GM21390 (cell line): Measurements from ENCODE around the gene THOC6.
"Not testable (repeated sequence)": the region's sequence is repeated elsewhere in the genome, so short reads cannot be mapped to it uniquely, and the experiment has no call there.

Experiments used
- ATAC-seq: cut with Tn5 transposase; IDR thresholded peaks from one replicate; pipeline ENCODE4 v1.9.1; 2021; ENCODE audit not compliant: unreplicated experiment

Gene THOC6

DNA sequence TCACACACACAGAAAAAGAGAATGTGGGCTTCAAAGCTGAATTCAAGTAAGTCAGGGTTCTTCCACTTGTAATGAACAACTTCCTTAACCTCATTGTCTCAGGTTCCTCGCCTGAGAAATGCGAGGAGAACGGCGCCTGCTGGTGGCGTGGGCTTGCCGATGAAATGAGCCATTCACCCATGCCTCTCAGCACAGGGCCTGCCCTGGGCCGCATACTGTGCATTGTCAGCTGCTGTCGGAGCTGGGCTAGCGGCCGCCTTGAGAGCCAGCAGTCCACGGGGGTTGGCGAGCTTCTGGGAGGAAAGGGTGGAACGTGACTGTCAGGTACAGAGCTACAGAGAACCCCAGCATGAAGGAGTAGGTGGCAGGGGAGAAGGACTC, 29.5 kb downstream of the THOC6 start:
- ATAC-seq: not testable (repeated sequence)

DNA sequence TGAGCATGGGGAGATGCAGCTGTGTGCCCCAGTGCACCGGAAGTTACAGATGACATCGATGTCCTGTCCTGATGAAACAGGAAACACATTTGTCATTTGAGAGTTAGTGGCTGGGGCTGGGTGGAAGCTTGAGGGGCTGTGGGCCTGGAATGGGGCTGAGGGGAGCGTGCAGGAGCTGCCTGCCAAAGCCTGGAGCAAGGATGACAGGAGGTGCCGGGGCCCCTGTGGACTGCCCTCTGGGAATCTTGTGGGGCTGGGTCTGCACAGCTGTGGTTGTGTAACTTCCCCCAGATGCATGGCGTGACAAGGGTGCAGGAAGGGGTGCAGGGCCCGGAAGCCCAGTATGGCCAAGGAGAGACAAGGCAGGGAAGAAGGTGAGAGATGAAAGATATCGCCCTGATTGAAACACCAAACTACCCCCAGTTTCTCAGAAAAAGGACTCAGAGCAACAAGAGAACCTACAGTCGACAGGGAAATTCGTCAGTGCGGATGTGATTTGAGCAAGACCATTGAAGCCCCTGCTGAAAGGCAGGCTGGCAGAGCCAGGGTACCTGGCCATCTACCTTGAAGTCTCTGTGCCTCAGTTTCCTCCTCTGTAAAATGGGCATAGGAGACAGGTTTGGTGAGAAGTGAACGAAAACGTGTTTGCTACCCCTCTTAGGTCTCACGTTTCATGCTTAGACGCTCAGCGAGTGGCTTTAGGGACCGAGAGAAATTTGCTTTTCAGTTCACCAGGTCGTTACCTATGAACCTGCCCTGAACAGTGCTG, 31.3 kb downstream of the THOC6 start:
- no peak for ATAC-seq

DNA sequence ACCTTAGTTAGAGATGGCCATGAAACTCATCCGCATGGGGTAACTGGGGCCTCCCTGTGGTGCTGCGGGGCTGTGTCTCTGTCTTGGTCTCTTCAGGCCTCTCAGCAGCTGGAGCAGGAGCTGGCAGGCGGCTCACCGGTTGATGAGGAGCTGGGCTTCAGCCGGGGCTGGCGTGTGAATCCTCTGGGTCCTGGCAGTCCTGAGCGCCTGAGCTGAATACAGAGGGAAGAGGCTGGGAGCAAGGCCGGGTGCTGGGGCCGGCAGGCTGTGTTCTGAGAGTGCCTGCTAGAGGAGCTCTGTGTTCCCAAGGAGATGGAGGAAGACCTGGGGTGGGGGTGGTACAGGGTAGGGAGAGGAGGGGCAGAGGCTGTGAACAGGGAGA, 31.9 kb downstream of the THOC6 start:
- ATAC-seq: not testable (repeated sequence)

DNA sequence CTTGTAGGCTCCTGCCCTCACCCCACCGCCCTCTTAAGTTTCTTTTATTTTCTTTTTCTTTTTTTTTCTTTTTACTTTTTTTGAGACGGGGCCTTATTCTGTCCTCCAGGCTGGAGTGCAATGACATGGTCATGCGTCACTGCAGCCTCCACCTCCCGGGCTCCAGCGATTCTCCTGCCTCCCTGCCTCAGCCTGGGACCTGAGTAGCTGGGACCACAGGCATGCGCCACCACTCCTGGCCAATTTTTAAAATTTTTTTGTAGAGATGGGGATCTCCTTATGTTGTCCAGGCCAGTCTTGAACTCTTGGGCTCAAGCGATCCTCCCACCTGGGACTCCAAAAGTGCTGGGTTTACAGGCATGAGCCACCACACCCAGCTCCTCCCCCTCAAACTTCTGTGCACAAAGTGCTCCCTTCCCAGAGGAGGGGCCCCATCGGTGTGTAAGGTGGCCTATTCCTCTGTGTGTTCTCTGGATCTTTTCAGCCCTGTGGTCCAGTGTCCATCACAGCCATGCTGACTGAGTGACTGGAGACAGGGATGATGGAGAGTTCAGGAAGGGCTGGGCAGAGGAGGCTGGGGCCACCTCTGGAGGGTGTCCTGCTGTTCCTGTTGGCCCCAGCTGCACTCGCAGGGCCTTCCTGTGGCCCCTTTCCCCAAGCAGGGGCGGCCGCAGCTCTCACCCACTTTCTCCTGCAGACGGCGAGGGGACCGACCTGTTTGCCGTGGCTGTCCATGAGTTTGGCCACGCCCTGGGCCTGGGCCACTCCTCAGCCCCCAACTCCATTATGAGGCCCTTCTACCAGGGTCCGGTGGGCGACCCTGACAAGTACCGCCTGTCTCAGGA, 32.7 kb downstream of the THOC6 start:
- no peak for ATAC-seq

DNA sequence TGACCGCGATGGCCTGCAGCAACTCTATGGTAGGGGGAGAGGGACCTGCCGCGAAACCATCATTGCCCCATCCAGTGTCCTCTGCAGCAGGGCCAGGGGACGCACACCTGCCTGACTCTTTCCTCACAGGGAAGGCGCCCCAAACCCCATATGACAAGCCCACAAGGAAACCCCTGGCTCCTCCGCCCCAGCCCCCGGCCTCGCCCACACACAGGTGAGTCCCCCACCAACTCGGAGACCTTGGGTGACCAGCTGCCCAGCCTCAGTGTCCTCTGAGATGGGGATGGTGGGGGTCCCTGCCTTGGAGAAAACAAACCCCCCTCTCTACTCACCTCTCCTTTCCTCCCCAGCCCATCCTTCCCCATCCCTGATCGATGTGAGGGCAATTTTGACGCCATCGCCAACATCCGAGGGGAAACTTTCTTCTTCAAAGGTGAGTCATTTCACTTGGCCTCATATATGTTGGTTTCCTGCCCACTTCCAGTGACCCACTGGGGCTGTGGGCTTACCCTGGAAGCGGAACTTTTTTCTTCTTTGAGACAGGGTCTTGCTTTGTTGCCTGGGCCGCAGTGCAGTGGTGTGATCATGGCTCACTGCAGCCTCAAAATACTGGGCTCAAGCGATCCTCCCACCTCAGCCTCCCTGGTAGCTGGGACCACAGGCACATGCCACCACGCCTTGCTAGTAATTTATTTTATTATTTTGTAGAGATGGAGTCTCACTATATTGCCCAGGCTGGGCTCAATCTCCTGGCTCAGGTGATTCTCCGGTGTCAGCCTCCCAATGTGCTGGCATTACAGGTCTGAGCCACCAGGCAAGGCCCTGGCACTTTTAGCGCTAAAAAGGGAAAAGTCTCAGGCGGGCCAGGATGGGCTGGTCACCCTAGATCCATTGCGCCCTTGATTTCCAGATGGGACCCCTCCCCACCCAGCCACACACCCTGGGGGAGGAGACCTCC, 33.6 kb downstream of the THOC6 start:
- ATAC-seq: no peak

DNA sequence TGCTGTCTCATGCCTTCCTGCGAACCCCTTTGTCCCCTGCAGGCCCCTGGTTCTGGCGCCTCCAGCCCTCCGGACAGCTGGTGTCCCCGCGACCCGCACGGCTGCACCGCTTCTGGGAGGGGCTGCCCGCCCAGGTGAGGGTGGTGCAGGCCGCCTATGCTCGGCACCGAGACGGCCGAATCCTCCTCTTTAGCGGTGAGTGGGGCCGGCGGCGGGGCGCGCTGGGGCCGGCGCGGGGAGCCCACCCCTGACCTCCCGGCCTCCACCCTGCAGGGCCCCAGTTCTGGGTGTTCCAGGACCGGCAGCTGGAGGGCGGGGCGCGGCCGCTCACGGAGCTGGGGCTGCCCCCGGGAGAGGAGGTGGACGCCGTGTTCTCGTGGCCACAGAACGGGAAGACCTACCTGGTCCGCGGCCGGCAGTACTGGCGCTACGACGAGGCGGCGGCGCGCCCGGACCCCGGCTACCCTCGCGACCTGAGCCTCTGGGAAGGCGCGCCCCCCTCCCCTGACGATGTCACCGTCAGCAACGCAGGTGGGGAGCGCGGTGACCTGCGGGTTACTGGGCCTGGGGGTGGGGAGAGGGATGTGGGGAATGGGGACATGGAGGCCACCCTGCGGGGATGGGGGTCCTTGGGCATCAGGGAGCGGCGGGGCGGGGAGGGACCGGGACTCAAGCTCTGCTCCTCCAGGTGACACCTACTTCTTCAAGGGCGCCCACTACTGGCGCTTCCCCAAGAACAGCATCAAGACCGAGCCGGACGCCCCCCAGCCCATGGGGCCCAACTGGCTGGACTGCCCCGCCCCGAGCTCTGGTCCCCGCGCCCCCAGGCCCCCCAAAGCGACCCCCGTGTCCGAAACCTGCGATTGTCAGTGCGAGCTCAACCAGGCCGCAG, 34.5 kb downstream of the THOC6 start:
- no peak for ATAC-seq

DNA sequence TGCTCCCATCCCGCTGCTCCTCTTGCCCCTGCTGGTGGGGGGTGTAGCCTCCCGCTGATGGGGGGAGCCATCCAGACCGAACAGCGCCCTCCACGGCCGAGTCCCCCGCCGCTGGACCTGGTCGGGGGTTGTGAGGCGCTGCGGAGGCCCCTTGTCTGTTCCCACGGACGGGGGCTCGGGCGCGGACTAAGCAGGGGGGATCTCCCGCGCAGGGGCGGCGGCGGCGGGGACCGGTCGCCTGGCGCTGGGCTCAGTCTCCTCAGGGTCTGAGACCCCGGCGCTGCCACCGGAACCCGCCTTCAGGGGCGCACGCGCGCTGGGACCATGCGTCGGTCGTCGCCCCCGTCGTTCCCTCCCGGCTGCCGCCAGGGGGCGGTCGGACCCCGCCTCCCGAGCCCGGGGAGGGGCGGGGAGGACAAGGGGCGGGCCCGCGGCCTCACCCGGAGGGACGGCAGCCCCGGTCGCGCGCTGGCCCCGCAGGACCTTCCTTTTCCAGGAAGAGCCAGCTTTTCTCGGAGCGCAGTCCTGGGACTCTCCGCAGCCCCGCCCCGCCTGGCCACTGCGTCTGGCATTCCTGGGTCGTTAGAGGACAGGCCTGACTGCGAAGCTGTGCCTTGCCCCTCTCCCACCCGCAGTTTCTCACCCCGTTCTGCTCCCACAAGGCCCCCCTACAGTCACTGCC, 35.3 kb downstream of the THOC6 start:
- peak; percentile 71 for ATAC-seq

DNA sequence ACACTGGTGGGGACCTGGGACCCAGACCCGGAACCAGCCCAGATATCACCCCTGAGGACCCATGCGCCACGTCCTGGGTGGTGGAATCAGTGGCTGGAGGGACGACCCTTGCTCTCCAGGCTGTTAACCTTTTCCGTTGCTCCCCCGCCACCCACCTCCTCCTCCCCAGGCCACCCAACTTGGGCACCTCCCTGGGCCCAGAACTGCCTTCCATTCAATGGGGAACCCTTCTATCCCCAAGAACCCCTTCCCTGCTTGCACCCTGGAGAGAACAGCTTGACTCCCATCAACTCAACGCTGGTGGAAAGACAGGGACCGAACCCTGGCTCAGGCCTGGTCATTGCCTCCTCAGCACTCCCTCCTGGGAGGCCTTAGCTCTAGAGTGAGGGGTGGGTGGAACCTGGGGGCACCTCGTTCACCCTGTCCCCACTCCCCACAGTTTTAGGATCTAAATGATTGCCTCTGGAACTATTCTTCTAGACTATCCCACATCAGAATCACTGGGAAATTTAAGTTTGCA, 35.9 kb downstream of the THOC6 start:
- ATAC-seq: no peak

DNA sequence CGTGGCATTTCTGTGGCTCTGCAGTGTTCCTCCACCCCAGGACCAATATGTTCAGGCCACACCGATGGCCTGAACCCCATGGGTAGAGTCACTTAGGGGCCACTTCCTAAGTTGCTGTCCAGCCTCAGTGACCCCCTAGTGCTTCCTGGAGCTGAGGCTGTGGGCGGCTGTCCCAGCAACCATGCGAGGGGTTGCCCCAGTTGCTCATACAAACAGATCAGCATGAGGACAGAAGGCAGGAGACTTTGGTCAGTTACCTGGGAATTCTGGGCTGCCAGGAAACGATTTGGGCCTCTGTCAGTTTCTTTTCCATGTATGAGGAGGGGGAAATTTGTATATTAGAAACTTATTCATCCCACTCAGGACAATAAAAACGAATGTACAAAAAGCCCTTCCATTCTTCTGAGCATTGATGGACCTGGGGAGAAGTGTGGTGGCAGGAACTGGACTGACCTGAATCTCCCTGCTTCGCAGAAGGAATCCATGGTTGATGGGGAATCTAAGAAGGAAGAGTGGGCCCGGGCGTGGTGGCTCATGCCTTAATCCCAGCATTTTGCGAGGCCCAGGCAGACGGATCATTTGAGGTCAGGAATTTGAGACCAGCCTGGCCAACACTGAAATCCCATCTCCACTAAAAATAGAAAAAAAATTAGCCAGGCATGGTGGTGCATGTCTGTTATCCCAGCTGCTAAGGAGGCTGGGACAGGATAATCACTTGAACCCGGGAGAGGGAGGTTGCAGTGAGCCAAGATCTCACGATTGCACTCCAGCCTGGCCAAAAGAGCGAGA, 36.7 kb downstream of the THOC6 start:
- no peak for ATAC-seq

DNA sequence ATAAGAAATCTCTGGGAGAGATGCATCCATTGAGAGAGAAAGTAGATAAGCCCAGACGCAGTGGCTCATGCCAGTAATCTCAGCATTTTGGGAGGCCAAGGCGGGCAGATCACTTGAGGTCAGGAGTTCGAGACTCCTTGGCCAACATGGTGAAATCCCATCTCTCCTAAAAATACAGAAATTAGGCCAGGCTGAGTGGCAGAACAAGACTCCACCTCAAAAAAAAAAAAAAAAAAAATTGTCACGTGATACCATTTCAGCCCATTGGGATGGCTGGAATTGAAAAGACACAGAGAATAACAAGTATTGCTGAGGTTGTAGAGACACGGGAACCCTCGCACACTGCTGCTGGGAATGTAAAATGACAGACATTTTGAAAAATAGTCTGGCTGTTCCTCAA, 38.7 kb downstream of the THOC6 start:
- no peak for ATAC-seq

DNA sequence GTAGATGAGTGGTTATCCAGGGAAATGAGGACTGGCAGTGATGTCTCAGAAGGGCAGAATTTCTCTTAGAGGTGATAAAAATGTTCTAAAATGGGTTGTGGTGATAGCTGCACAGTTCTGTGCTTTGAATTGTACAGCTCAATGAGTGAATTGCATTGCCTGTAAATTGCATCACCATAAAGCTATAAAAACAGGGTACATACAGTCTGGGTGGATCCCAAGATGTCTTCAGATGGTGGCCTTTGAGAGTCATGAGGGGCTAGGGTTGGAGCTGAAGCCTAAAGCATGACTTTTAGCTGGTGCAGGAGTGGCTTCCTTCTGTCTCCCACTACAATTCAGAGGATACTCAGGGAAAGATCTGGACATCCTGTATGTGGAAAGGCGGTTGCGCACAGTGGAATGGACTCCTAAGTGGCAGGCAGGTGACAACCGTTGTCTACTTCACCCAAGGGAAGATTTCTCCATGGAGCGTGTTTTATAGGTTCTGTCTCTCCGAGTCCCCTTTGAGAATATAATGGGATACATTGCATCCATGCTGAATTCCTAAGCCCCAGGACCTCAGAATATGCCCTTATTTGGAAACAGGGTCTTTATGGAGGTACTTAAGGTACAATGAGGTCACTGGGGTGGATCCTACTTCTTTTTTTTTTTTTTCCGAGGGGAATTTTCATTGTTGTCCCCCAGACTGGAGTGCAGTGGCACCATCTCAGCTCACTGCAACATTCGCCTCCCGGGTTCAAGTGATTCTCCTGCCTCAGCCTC, 40.0 kb downstream of the THOC6 start:
- ATAC-seq: no peak

DNA sequence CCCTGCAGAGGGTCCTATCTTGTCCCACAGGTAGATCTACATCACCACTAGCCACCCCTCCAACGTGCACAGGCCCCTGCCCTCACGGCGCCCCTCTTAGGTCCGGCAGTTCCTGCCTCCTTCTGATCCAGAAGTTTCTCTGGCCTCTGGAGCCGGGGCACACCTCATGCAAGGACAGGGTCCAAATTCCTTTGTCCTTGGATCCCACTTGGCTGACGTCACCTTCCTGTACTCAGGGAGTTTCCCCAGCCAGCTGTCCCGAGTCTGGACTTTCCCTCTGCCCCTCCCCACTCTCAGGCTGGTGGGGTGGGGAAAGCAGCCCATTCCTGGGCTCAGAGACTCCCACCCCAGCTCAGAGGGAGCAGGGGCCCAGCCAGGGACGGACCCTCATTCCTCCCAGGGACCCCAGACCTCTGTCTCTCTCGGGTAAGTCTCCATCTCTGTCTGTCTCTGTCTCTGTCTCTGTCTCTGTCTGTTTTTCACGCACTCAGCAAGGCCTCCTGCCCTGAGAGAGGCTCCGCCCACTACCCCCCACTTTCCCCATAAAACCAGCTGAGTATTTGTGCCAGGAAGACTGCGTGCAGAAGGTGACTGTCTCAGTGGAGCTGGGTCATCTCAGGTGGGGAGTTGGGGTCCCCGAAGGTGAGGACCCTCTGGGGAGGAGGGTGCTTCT, 41.4 kb downstream of the THOC6 start, which contains the start of gene IL32:
IL32 (plus strand) TSS at position 572 of the 673 bp plus-strand sequence. CDS start 172 bp downstream, outside the sequence.
- no peak for ATAC-seq

DNA sequence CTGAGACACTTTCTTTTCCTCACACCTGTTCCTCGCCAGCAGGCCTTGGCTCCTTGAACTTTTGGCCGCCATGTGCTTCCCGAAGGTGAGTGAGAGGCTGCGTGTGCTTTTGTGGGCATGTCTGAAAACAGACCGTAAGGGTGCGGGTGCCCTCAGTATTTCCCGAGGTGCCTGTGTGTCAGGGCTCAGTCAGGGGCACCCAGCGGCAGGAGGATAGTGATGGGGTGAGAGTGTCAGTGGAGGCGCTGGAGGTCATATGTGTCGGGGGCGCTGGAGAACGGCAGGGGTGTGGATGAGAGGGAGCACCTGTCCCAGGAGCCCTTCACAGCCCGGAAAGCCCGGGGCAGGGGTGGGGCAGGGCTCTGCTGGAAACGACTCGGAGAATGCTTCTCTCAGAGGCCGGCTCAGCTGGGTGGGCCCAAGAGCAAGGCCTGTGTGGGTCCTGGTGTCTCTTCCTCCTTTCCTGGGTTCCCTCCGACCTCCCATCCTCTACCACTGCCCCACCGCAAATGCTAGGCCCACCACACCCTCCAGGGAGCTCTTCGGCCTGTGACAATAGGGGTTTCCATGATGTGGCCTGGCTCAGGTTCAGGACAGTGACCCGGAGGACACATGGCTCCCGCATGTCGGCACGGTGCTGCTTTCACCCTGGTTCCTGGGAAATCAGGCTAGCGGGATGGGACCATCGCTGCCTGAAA, 42.1 kb downstream of the THOC6 start:
- no peak for ATAC-seq

DNA sequence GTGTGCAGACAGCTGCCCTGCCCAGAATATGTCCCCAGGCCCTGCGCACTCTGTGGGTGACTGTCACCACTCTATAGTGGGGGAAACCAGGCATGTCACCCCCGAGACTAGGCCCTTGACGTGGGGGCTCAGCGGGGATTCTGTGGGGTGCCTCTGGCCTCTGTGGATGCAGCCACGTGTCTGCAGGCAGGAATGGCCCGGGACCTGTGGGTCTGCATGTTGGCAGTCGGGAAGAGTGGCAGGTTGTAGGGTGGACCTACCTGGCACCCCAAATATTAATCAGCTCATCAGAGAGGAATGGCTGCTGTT, 42.6 kb downstream of the THOC6 start:
- ATAC-seq: no peak

DNA sequence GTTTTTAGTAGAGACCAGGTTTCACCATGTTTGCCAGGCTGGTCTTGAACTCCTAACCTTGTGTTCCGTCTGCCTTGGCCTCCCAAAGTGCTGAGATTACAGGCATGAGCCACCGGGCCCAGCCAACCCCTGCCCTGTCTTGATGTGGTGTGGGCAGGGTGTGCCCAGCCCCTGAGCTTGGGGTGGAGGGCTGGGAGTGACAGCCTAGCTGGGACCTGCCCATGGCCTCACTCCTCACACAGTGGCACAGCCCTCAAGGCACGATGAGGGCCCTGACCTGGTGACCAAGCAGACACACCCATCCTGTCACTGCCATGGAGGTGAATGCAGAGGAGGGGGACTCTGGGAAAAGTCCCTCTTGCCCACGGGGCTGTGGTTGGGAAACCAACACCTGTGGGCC, 44.7 kb downstream of the THOC6 start:
- ATAC-seq: no peak

DNA sequence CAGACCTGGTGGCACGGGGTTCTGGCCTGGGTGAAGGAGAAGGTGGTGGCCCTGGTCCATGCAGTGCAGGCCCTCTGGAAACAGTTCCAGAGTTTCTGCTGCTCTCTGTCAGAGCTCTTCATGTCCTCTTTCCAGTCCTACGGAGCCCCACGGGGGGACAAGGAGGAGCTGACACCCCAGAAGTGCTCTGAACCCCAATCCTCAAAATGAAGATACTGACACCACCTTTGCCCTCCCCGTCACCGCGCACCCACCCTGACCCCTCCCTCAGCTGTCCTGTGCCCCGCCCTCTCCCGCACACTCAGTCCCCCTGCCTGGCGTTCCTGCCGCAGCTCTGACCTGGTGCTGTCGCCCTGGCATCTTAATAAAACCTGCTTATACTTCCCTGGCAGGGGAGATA, 45.3 kb downstream of the THOC6 start:
- ATAC-seq: not testable (repeated sequence)

DNA sequence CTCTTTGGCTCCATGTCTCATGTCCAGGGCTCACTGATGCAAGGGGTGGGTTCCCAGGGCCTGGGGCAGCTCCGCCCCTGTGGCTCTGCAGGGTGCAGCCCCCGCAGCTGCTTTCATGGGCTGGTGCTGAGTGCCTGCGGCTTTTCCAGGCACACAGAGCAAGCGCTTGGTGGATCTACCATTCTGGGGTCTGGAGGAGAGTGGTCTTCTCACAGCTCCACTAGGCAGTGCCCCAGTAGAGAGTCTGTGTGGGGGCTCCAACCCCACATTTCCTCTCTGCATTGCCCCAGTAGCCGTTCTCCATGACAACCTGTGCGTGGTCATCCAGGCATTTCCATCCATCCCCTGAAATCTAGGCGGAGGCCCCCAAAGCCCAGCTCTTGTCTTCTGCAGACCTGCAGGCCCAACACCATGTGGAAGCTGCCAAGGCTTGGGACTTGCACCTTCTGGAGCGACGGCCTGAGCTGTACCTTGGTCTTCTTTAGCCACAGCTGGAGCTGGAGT, 46.8 kb downstream of the THOC6 start:
- ATAC-seq: no peak
